HepG2 (cell line): Measurements from ENCODE around the gene KLF3. TPM values are rescaled to one million over a fixed set of nuclear protein-coding genes. Genes with fewer than 3 reads are reported as not detected.

Experiments used
- ATAC-seq: fragments of 200-7000 bp; cut with Tn5 transposase; 3 replicates; pipeline ENCODE4 v1.9.1; 2020; ENCODE audit warnings: mild to moderate bottlenecking, moderate library complexity
- BruUV-seq: library from RNA; stranded (reverse); fragments of 400-500 nt; replicated peaks from 2 replicates; lab custom pipeline; 2021; lab: Mats Ljungman, UMichigan
- CTCF ChIA-PET: fragments of 300-600 bp; formaldehyde crosslinking; extraction: SDS; loops from one replicate; lab custom pipeline; 2021; ENCODE audit warnings: low total read pairs, inconsistent platforms, low intra/inter-chr PET ratio; lab: Yijun Ruan, JAX
- POLR2A ChIA-PET: fragments of 350-600 bp; sonication (Branson Sonifier 250); formaldehyde crosslinking; loops from one replicate; lab custom pipeline; 2020; ENCODE audit warnings: antibody characterized with exemption, inconsistent platforms; lab: Yijun Ruan, JAX
- DNase-seq: peaks from one replicate; pipeline ENCODE4 v3.0.0-alpha.2; 2015; ENCODE audit warnings: low spot score
- FAIRE-seq: peaks from 3 replicates; lab custom pipeline; 2011; peaks lifted over from hg19 to GRCh38; lab: Jason Lieb, UNC
- H2AFZ ChIP-seq: one replicate; pipeline ENCODE4 v1.6.1; 2011; ENCODE audit warnings: low read length, inconsistent platforms
- H3K27ac ChIP-seq: fragments of 300-600 bp; 3 replicates; pipeline ENCODE4 v1.8.0; 2011; ENCODE audit warnings: mixed run types, mild to moderate bottlenecking, mixed read lengths, low read length, inconsistent platforms; ENCODE audit not compliant: insufficient read depth; ENCODE audit errors: extremely low read length
- H3K27me3 ChIP-seq, 2 experiments: fragments of 200-600 bp in 1 of 2; 2 replicates in 1 of 2; 3 replicates in 1 of 2; pipeline versions ENCODE4 v1.6.0 to v1.8.0; 2011; ENCODE audit warnings: low read length in 2 of 2, mild to moderate bottlenecking in 2 of 2, moderate library complexity in 2 of 2, inconsistent platforms in 1 of 2; ENCODE audit not compliant: insufficient read depth in 2 of 2, control insufficient read depth in 1 of 2
- H3K36me3 ChIP-seq, 2 experiments: fragments of 200-600 bp in 1 of 2; replicated peaks in 1 of 2; 2 replicates in 1 of 2; 3 replicates in 1 of 2; pipeline versions ENCODE4 v1.5.1 to v1.8.0; 2011; ENCODE audit warnings: low read length in 2 of 2, inconsistent platforms in 1 of 2; ENCODE audit not compliant: insufficient read depth in 2 of 2, control insufficient read depth in 1 of 2
- H3K4me1 ChIP-seq: 2 replicates; pipeline ENCODE4 v1.5.1; 2012; ENCODE audit warnings: low read length, inconsistent platforms; ENCODE audit not compliant: insufficient read depth
- H3K4me2 ChIP-seq: 2 replicates; pipeline ENCODE4 v1.6.0; 2011; ENCODE audit warnings: low read depth, low read length, inconsistent platforms
- H3K4me3 ChIP-seq, 3 experiments: fragments of 200-600 bp in 1 of 3; sonication (generic), shearing (Covaris generic) in 1 of 3; replicated peaks in 1 of 3; 2 replicates each; pipeline ENCODE4 v1.5.1; 2011 to 2016; ENCODE audit warnings: low read length in 3 of 3, inconsistent platforms in 2 of 3, low read depth in 2 of 3, mild to moderate bottlenecking in 2 of 3, control low read depth in 1 of 3, mixed read lengths in 1 of 3; ENCODE audit not compliant: insufficient read depth in 1 of 3
- H3K79me2 ChIP-seq: one replicate; pipeline ENCODE4 v1.6.1; 2011; ENCODE audit warnings: low read length, inconsistent platforms; ENCODE audit not compliant: insufficient read depth
- H3K9ac ChIP-seq: 2 replicates; pipeline ENCODE4 v1.6.0; 2011; ENCODE audit warnings: mild to moderate bottlenecking, low read depth, low read length, inconsistent platforms; ENCODE audit not compliant: insufficient read depth
- H3K9me3 ChIP-seq: 2 replicates; pipeline ENCODE4 v1.5.1; 2012; ENCODE audit warnings: mild to moderate bottlenecking, low read length
- H4K20me1 ChIP-seq: 2 replicates; pipeline ENCODE4 v1.6.0; 2011; ENCODE audit warnings: inconsistent platforms, mild to moderate bottlenecking, low read length, moderate library complexity; ENCODE audit not compliant: insufficient read depth
- ISX ChIP-seq: sonication (generic); formaldehyde crosslinking; conservative IDR thresholded peaks from 2 replicates; pipeline ENCODE4 v1.5.0; 2020; ENCODE audit warnings: missing genetic modification reagents
- MIER3 ChIP-seq: IDR thresholded peaks from 2 replicates; pipeline ENCODE4 v1.6.1; 2016; ENCODE audit warnings: missing compliant biosample characterization, borderline replicate concordance
- NFE2 ChIP-seq: sonication (generic); formaldehyde crosslinking; IDR thresholded peaks from 2 replicates; pipeline ENCODE4 v1.4.0; 2020; ENCODE audit warnings: missing genetic modification reagents
- NFE2L1 ChIP-seq: sonication (generic); formaldehyde crosslinking; IDR thresholded peaks from 2 replicates; pipeline ENCODE4 v1.4.0; 2020; ENCODE audit warnings: missing genetic modification reagents, mild to moderate bottlenecking, borderline replicate concordance
- NKX3-1 ChIP-seq: sonication (generic); formaldehyde crosslinking; IDR thresholded peaks from 2 replicates; pipeline ENCODE4 v1.5.0; 2020; ENCODE audit warnings: missing genetic modification reagents
- PATZ1 ChIP-seq: sonication (generic); formaldehyde crosslinking; IDR thresholded peaks from 2 replicates; pipeline ENCODE4 v1.4.0; 2020; ENCODE audit warnings: missing genetic modification reagents
- PPARG ChIP-seq: conservative IDR thresholded peaks from 2 replicates; pipeline ENCODE4 v1.6.1; 2016; ENCODE audit warnings: missing biosample characterization, missing genetic modification reagents
- ZBTB40 ChIP-seq, 2 experiments: fragments of 450-650 bp in 1 of 2; sonication (generic) in 1 of 2; formaldehyde crosslinking in 1 of 2; IDR thresholded peaks; 2 replicates each; pipeline versions ENCODE4 v1.6.1 to v1.8.0; 2016 to 2022; ENCODE audit warnings: antibody characterized with exemption in 1 of 2, mild to moderate bottlenecking in 1 of 2, missing genetic modification reagents in 1 of 2
- ZEB1 ChIP-seq: IDR thresholded peaks from 2 replicates; pipeline ENCODE4 v1.6.1; 2012; ENCODE audit warnings: mild to moderate bottlenecking, low read depth, inconsistent platforms; ENCODE audit not compliant: insufficient replicate concordance
- ZFP36L1 ChIP-seq: sonication (generic); formaldehyde crosslinking; IDR thresholded peaks from 2 replicates; pipeline ENCODE4 v1.8.0; 2022; ENCODE audit warnings: mild to moderate bottlenecking, missing genetic modification reagents, moderate library complexity
- ZNF350 ChIP-seq: sonication (generic); formaldehyde crosslinking; IDR thresholded peaks from 2 replicates; pipeline ENCODE4 v1.4.0; 2020; ENCODE audit warnings: mild to moderate bottlenecking, low read depth, missing genetic modification reagents, borderline replicate concordance
- ZNF782 ChIP-seq: sonication (generic); formaldehyde crosslinking; IDR thresholded peaks from 2 replicates; pipeline ENCODE4 v1.4.0; 2020; ENCODE audit warnings: missing genetic modification reagents, mild to moderate bottlenecking, borderline replicate concordance
- ZSCAN31 ChIP-seq: sonication (generic); formaldehyde crosslinking; IDR thresholded peaks from 2 replicates; pipeline ENCODE4 v1.5.0; 2020; ENCODE audit warnings: low read depth, mild to moderate bottlenecking, missing genetic modification reagents
- WGBS: methylation state at CpG from one replicate; pipeline ENCODE4 v1.1.6; 2017; ENCODE audit warnings: low lambda C conversion rate; 5-methylcytosine and 5-hydroxymethylcytosine counted together
- in situ Hi-C: cut with HindIII; loops from 2 replicates; pipeline ENCODE4 v1.10.0; 2017; ENCODE audit warnings: low pct_unique_long_range_greater_than_20kb; ENCODE audit not compliant: extremely low pct_ligation_motif_present
- intact Hi-C: fragments of 100-400 bp; cut with micrococcal nuclease; formaldehyde crosslinking; loops from one replicate; pipeline ENCODE4 v1.10.0; 2022; ENCODE audit not compliant: unreplicated experiment
- polyA plus RNA-seq, 8 experiments: library from polyadenylated mRNA; depleted of rRNA in 3 of 8; stranded (reverse) in 7 of 8; unstranded in 1 of 8; fragments of >200 nt; fragmentation: Illumina TruSeq in 4 of 8; extraction: Trizol in 4 of 8; gene quantifications; 2 replicates each; pipeline versions ENCODE4 v1.2.1 to v1.2.3, GENCODE V29; 2011 to 2016; ENCODE audit warnings: low read depth in 4 of 8, missing spikeins in 1 of 8, mixed read lengths in 1 of 8; ENCODE audit not compliant: insufficient read depth in 1 of 8
- total RNA-seq, 5 experiments: library from RNA; depleted of rRNA; stranded (reverse); fragments of >200 nt; fragmentation: Illumina TruSeq; extraction: Trizol; gene quantifications; 2 replicates each; pipeline ENCODE4 v1.2.3, GENCODE V29; 2016; ENCODE audit warnings: low read depth in 1 of 5

The KLF3 gene
- total and polyA plus RNA-seq, 2 of the 13 experiments (the other 11 are each of a cell fraction or from before 2014, with no cell fraction given): 29.1 to 37.8 TPM

- no peak overlapping the region for H3K27ac ChIP-seq
- no peak for FAIRE-seq
- CTCF ChIA-PET: no interaction called here
- no peak for TF ChIP-seq NKX3-1 (CRISPR knock-in tag)
- no peak for TF ChIP-seq ZBTB40 (IDR thresholded peaks at IDR 0.05)
- no peak for TF ChIP-seq ZBTB40 (CRISPR knock-in tag; IDR thresholded peaks at IDR 0.05)
- TF ChIP-seq PPARG: no peak
- no peak for TF ChIP-seq ISX (CRISPR knock-in tag)
- no peak for TF ChIP-seq ZSCAN31 (CRISPR knock-in tag)
- no peak for TF ChIP-seq ZNF782 (CRISPR knock-in tag)
- no peak for TF ChIP-seq ZNF350 (CRISPR knock-in tag)
- TF ChIP-seq PATZ1 (CRISPR knock-in tag): no peak
- TF ChIP-seq ZEB1: no peak
- TF ChIP-seq ZFP36L1 (CRISPR knock-in tag): no peak
- no peak for TF ChIP-seq NFE2 (CRISPR knock-in tag)
- TF ChIP-seq NFE2L1 (CRISPR knock-in tag): no peak
- no peak for TF ChIP-seq MIER3
These were observed 59.1 kb downstream of the KLF3 start for GRCh38 chr4:38723114-38723513.

More at GRCh38 chr4:38723114-38723513, 59.1 kb downstream of the KLF3 start:
- BruUV-seq: no TSS peak
- no peak overlapping the region for H3K4me3 ChIP-seq
- H3K9me3 ChIP-seq: no peaks in the 10 kb centered on the region
- no peak overlapping the region for H3K4me2 ChIP-seq
- in situ Hi-C loops (loop anchor here (10.0 kb wide), 1 partner anchor 658 kb away; no protein-coding TSS in a partner anchor), intact Hi-C loops (no loop called here)
- no peaks in the 10 kb centered on the region for H4K20me1 ChIP-seq
- DNase-seq (no peak), ATAC-seq (no peak)
- H3K79me2 ChIP-seq: no peaks in the 10 kb centered on the region
- H3K27me3 ChIP-seq: 0 out of 5 replicates have a peak, but pooled peaks cover 0 to 1% of the 10 kb centered on the region in 2 experiments
- POLR2A ChIA-PET: no interaction called here
- no peaks in the 10 kb centered on the region for H3K36me3 ChIP-seq
- 26% methylated on average over 4 of the region's 4 CpGs for whole genome bisulfite sequencing
- no peak overlapping the region for H3K9ac ChIP-seq
- peaks cover 22% of the 10 kb centered on the region for H3K4me1 ChIP-seq
- no peak overlapping the region for H2AFZ ChIP-seq
